Measurements from ENCODE around the gene KIF4B.
"Not testable (repeated sequence)": the region's sequence is repeated elsewhere in the genome, so short reads cannot be mapped to it uniquely, and the experiment has no call there.

GRCh38 chr5:154978294-154978693 is 35.3 kb upstream of the KIF4B start:
- TF ChIP-seq CTCF, POLR2A (IDR thresholded peaks at IDR 0.05): not testable (repeated sequence)
